Mucosa of rectum (tissue), 2 donors: ENCODE data around the gene KANTR.
A peak's percentile ranks its signal among the peaks of the same experiment; 100 is the strongest.

Source experiments
- H3K27ac ChIP-seq, 2 donors: one replicate each; pipeline ENCODE4 v1.7.0; 2013; ENCODE audit warnings: inconsistent platforms in 2 of 2, low read depth in 2 of 2, low read length in 2 of 2
- H3K27me3 ChIP-seq, 2 donors: one replicate each; pipeline ENCODE4 v1.7.0; 2013; ENCODE audit warnings: low read length in 2 of 2; ENCODE audit not compliant: control insufficient read depth in 2 of 2, insufficient read depth in 2 of 2
- H3K36me3 ChIP-seq, 2 donors: one replicate each; pipeline ENCODE4 v1.7.0; 2013; ENCODE audit warnings: low read length in 2 of 2; ENCODE audit not compliant: control insufficient read depth in 2 of 2, insufficient read depth in 2 of 2
- H3K4me1 ChIP-seq, 2 donors: one replicate each; pipeline ENCODE4 v1.7.0; 2013; ENCODE audit warnings: low read length in 2 of 2, mild to moderate bottlenecking in 1 of 2; ENCODE audit not compliant: control insufficient read depth in 2 of 2, insufficient read depth in 2 of 2
- H3K4me3 ChIP-seq, 2 donors: one replicate each; pipeline ENCODE4 v1.7.0; 2013; ENCODE audit warnings: low read length in 2 of 2
- H3K9ac ChIP-seq, 2 donors: one replicate each; pipeline ENCODE4 v1.7.0; 2013; ENCODE audit warnings: low read length in 2 of 2, low read depth in 1 of 2, mild to moderate bottlenecking in 1 of 2
- H3K9me3 ChIP-seq, 2 donors: one replicate each; pipeline ENCODE4 v1.7.0; 2013; ENCODE audit warnings: low read length in 2 of 2; ENCODE audit not compliant: control insufficient read depth in 2 of 2
- donor health status: healthy.
- donor health status: Normal muscosa, but diverticular disease.

KANTR gene

GRCh38 chrX:53089224-53089842 is 4.6 kb upstream of the KANTR start:
- H3K36me3 ChIP-seq = peaks cover 0 to 2% of the 10 kb centered on the region in 2 donors
- H3K27me3 ChIP-seq = peaks cover 0 to 2% of the 10 kb centered on the region in 2 donors
- H3K9ac ChIP-seq = peak overlapping the region; percentile 66 to 68
- no peaks in the 10 kb centered on the region for H3K4me1 ChIP-seq
- peak overlapping the region; percentile 60 to 74 for H3K4me3 ChIP-seq
- H3K27ac ChIP-seq = peak overlapping the region; percentile 61 to 69
- H3K9me3 ChIP-seq = no peaks in the 10 kb centered on the region

DNA sequence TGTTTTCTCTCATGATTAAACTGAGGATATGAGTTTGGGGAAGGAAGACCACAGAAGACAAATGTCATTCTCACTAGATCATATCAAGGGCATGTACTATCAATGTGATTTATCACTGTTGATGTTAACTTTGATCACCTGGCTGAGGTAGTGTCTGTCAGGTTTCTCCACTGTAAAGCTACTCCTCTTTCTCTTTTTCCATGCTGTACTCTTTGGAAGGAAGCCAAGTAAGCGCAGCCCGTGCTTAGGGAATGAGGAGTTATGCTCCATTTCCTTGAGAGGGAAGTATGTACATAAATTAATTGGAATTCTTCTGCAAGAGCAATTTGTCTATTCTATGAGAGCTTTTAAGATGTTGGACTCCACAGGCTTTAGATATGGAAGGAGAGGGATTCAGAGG is 4.0 kb upstream of the KANTR start:
- Histone ChIP-seq H3K9ac (no peak overlapping the region), H3K36me3 (peaks cover 0 to 2% of the 10 kb centered on the region in 2 donors), H3K27me3 (peaks cover 0 to 2% of the 10 kb centered on the region in 2 donors), H3K27ac (no peak overlapping the region), H3K4me3 (no peak overlapping the region), H3K4me1 (peaks cover 0 to 3% of the 10 kb centered on the region in 2 donors), H3K9me3 (no peaks in the 10 kb centered on the region)

GRCh38 chrX:53091354-53091753 is 2.6 kb upstream of the KANTR start:
- H3K4me3 ChIP-seq = no peak overlapping the region
- H3K4me1 ChIP-seq = peaks cover 0 to 3% of the 10 kb centered on the region in 2 donors

DNA sequence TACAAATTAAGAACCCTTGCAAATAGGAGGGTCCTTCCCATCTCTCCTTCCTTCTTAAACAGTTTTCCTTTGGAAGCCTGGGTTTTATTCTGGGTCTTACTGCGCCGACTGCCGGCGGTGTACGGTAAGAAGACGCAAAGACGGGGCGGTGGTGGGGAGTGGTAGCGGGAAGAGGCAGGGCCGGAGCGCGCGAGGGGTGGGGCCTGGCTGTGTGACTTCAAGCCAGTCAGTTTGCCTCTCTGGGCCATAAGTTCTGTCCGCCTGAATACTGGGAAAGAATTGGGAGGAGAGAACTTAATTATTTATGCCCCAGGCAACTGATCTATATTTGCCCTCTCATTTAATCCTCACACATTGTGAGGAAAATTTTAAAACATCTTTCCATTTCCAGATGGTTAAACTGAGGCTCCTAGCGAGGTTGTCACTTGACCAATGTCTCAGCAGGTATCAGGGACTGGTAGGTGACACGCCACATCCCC is 726 bp upstream of the KANTR start:
- Histone ChIP-seq H3K27ac (peak overlapping the region; percentile 90 to 95), H3K36me3 (no peaks in the 10 kb centered on the region), H3K4me3 (peak overlapping the region; percentile 61 to 89), H3K9me3 (no peaks in the 10 kb centered on the region), H3K27me3 (no peaks in the 10 kb centered on the region), H3K9ac (peak overlapping the region; percentile 65 to 82), H3K4me1 (peaks cover 0 to 3% of the 10 kb centered on the region in 2 donors)

More at GRCh38 chrX:53091354-53091753, 2.6 kb upstream of the KANTR start:
- Histone ChIP-seq H3K27me3 (no peaks in the 10 kb centered on the region), H3K36me3 (no peaks in the 10 kb centered on the region), H3K9me3 (no peaks in the 10 kb centered on the region), H3K27ac (no peak overlapping the region), H3K9ac (no peak overlapping the region)

GRCh38 chrX:53094582-53094905 is 602 bp downstream of the KANTR start:
- peaks cover 0 to 5% of the 10 kb centered on the region in 2 donors for H3K36me3 ChIP-seq
- H3K4me1 ChIP-seq = peaks cover 0 to 3% of the 10 kb centered on the region in 2 donors
- H3K27ac ChIP-seq = peak overlapping the region; percentile 83 to 95

GRCh38 chrX:53095796-53096195 is 1.9 kb downstream of the KANTR start:
- Histone ChIP-seq H3K9ac (no peak overlapping the region), H3K4me3 (no peak overlapping the region)

More at GRCh38 chrX:53094582-53094905, 602 bp downstream of the KANTR start:
- H3K9me3 ChIP-seq = no peaks in the 10 kb centered on the region
- peak overlapping the region; percentile 75 to 89 for H3K4me3 ChIP-seq
- peak overlapping the region; percentile 63 to 65 for H3K9ac ChIP-seq
- no peaks in the 10 kb centered on the region for H3K27me3 ChIP-seq

GRCh38 chrX:53114864-53115549 is 21.1 kb downstream of the KANTR start:
- Histone ChIP-seq H3K9ac (no peak overlapping the region), H3K27me3 (peaks cover 0 to 2% of the 10 kb centered on the region in 2 donors), H3K4me1 (peaks cover 3 to 6% of the 10 kb centered on the region in 2 donors), H3K4me3 (no peak overlapping the region), H3K36me3 (no peaks in the 10 kb centered on the region), H3K27ac (peak overlapping the region; percentile 39 to 43), H3K9me3 (no peaks in the 10 kb centered on the region)

More at GRCh38 chrX:53095796-53096195, 1.9 kb downstream of the KANTR start:
- Histone ChIP-seq H3K27ac (no peak overlapping the region), H3K4me1 (peaks cover 0 to 3% of the 10 kb centered on the region in 2 donors), H3K9me3 (no peaks in the 10 kb centered on the region), H3K36me3 (peaks cover 0 to 5% of the 10 kb centered on the region in 2 donors), H3K27me3 (no peaks in the 10 kb centered on the region)

GRCh38 chrX:53115550-53115874 is 21.6 kb downstream of the KANTR start:
- H3K27me3 ChIP-seq = peaks cover 0 to 2% of the 10 kb centered on the region in 2 donors
- no peaks in the 10 kb centered on the region for H3K36me3 ChIP-seq
- H3K9ac ChIP-seq = no peak overlapping the region
- peak overlapping the region; percentile 39 to 57 for H3K27ac ChIP-seq
- H3K4me3 ChIP-seq = no peak overlapping the region
- H3K9me3 ChIP-seq = no peaks in the 10 kb centered on the region
- peaks cover 3 to 6% of the 10 kb centered on the region in 2 donors for H3K4me1 ChIP-seq

DNA sequence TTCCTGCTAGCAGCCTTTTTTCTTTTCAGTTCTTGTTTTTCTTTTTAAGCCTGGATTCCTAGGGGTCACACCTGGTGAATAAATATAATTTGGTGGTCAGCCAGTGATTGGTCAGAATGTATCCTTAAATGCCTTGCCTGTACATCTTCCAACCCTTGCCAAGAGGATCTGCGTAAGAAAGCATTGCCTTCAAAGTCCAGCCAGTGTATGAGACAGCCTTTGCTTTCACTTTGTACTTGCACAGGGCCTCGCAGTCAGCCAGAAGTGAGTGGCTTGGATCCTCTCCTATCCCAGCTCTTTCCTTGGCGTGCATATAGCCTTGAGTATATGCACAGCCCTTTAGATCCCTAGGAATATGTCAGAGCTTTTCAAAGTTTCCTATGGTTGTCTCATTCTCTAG is 22.2 kb downstream of the KANTR start:
- Histone ChIP-seq H3K36me3 (no peaks in the 10 kb centered on the region), H3K9me3 (no peaks in the 10 kb centered on the region), H3K9ac (peak overlapping the region in 1 of 2 donors; percentile 27), H3K27me3 (peaks cover 0 to 2% of the 10 kb centered on the region in 2 donors), H3K4me1 (peaks cover 3 to 6% of the 10 kb centered on the region in 2 donors), H3K27ac (peak overlapping the region; percentile 39 to 57), H3K4me3 (peak overlapping the region in 1 of 2 donors; percentile 2)

GRCh38 chrX:53122013-53122412 is 28.1 kb downstream of the KANTR start:
- no peaks in the 10 kb centered on the region for H3K9me3 ChIP-seq
- H3K4me3 ChIP-seq = no peak overlapping the region
- H3K4me1 ChIP-seq = no peaks in the 10 kb centered on the region
- H3K36me3 ChIP-seq = peaks cover 0 to 5% of the 10 kb centered on the region in 2 donors
- H3K27me3 ChIP-seq = no peaks in the 10 kb centered on the region
- no peak overlapping the region for H3K9ac ChIP-seq
- H3K27ac ChIP-seq = no peak overlapping the region
